NT2/D1 (cell line): ENCODE data around the gene GSTT2B.

Source experiments
- SUZ12 ChIP-seq: IDR thresholded peaks from 2 replicates; pipeline ENCODE4 v1.6.1; 2011; ENCODE audit not compliant: insufficient read length, insufficient read depth; ENCODE audit errors: extremely low read depth
- YY1 ChIP-seq: IDR thresholded peaks from 2 replicates; pipeline ENCODE4 v1.6.1; 2011; ENCODE audit not compliant: insufficient read length, insufficient read depth
- ZNF274 ChIP-seq: IDR thresholded peaks from 2 replicates; pipeline ENCODE4 v1.6.1; 2011; ENCODE audit warnings: mild to moderate bottlenecking, low read depth, low read length

- no peak for TF ChIP-seq ZNF274
- TF ChIP-seq YY1, result no peak
- TF ChIP-seq SUZ12, result no peak
Measured at GRCh38 chr22:23908587-23909205, 52.3 kb downstream of the GSTT2B start.
